Gastrocnemius medialis (tissue), 4 donors: ENCODE data around the gene DGKH.

Source experiments
- POLR2A ChIP-seq, 2 donors: fragments of 450-650 bp; IDR thresholded peaks; one replicate each; pipeline ENCODE4 v1.6.1; 2017; ENCODE audit warnings: antibody characterized with exemption in 2 of 2, mild to moderate bottlenecking in 2 of 2, moderate library complexity in 2 of 2
- TF ChIP-seq, protein P1 (sequence below), 5 experiments: fragments of 450-650 bp in 3 of 5; fragments of 200-600 bp in 2 of 5; sonication (generic) in 2 of 5; IDR thresholded peaks in 4 of 5; conservative IDR thresholded peaks in 1 of 5; 1 replicate in 4 of 5; 2 replicates in 1 of 5; pipeline ENCODE4 v1.5.1; 2016 to 2019; ENCODE audit warnings: antibody characterized with exemption in 5 of 5, mild to moderate bottlenecking in 3 of 5, moderate library complexity in 3 of 5

DNA sequence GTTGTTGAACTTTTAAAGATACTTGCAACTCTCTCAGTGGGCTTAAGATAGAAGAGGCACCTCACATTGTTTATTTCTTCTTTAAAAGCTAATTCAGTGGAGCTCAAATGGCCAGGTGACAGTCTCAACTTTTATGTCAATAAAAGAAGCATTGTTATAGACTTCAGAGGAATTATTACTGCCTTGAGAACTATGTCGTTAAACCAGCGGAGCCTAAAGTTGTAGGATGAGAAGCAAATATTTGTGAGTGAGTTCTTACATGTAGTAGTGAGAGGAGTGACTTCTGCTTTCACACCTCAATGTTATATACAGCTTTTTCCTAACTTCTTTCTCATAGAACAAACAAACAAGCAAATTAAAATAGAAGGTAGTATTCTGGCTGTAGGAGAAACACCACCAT is 31.2 kb upstream of the DGKH start:
- TF ChIP-seq, protein P1, sequence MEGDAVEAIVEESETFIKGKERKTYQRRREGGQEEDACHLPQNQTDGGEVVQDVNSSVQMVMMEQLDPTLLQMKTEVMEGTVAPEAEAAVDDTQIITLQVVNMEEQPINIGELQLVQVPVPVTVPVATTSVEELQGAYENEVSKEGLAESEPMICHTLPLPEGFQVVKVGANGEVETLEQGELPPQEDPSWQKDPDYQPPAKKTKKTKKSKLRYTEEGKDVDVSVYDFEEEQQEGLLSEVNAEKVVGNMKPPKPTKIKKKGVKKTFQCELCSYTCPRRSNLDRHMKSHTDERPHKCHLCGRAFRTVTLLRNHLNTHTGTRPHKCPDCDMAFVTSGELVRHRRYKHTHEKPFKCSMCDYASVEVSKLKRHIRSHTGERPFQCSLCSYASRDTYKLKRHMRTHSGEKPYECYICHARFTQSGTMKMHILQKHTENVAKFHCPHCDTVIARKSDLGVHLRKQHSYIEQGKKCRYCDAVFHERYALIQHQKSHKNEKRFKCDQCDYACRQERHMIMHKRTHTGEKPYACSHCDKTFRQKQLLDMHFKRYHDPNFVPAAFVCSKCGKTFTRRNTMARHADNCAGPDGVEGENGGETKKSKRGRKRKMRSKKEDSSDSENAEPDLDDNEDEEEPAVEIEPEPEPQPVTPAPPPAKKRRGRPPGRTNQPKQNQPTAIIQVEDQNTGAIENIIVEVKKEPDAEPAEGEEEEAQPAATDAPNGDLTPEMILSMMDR (IDR thresholded peaks at IDR 0.05 in 4 of 5, conservative IDR thresholded peaks at IDR 0.05 in 1 of 5) = no peak
- no peak for TF ChIP-seq POLR2A (IDR thresholded peaks at IDR 0.05)
